Amniotic epithelial cell (primary cell): ENCODE measurements around the gene C5orf47.

ENCODE experiments used
- DNase-seq: peaks from one replicate; pipeline ENCODE4 v3.0.0-alpha.2; 2010; ENCODE audit warnings: low read depth

C5orf47 gene

GRCh38 chr5:173970878-173971650 is 17.9 kb upstream of the C5orf47 start:
- DNase-seq: no peak

DNA sequence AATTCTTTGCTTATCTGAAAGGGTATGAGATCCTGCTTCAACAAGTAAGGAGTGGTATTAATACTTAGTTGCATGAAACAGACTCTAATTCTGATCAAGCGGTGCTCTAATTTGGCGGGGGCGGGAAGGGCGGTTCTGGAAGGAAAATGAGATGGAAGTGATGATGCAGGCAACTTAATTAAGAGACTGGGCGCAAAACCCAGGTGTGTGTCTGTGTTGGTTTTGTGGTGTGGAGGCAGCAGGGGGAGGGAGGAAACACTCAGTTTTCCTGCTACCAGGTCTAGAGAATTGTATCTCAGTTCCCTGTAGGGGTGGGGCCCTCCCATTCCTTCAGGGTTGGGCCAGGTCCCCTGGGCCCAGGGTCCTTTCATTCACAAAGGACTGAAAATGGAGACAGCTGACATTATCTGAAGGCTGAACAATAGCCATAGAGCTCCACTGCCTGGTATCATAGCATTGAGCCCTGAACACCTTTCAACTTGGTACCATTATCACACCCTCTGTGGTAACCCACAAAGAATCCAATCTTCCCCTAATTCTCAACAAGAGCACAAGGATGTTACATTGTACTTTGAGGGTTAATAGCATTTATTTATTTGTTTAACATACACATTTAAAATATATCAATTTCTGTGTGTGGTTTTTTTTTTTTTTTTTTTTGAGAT is 17.2 kb upstream of the C5orf47 start:
- no peak for DNase-seq

GRCh38 chr5:173972607-173972924 is 16.4 kb upstream of the C5orf47 start:
- no peak for DNase-seq

DNA sequence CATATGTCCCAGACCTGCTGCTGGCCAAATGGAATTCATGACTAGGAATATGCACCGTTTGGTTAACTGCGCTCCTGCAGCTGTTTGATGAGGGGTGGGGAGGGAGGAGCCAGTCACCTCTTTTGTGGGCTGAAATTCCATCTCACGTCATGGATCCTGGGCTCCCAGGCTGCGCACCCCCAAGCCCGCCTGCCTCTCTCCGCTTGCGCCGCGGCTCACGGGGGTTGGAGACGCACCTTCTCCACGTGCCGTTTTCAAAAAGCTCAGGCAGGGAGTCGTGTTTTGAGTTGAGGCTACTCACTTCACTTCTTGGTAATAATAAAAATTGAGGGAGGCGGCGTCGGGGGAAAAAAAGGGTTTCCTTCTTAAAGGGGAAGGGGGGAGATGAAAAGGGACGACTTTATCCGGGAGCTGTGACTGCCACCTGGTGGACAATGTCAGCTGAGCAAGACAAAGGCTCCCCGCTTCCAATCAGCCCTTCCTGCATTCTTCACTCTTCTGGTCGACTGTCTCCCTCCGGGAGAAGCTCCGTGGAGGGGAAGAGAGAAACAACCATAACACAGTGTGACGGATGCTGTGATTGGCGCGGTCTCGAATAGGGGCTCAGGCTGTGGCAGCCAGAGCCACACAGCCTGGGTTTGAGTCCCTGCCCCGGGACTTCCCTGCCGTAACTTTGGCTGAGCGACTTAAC is 15.9 kb upstream of the C5orf47 start:
- DNase-seq: peak; percentile 81

DNA sequence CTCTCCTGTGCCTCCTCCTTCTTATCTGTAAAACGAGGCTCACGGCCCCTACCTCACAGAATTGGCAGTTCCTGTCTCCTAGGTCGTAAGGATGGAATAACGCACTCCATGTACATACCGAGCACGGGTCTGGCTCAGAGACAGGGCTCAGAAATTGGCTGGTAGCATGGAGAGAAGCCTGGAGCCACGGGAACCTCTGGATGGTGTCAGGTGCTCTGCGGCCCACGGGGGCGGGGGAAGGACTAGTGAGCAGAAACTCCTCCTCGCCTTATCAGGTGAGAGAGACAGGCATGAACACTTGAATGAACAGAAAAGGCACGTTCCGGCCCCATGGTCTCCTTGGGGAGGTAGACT is 15.4 kb upstream of the C5orf47 start:
- no peak for DNase-seq

GRCh38 chr5:173974688-173975239 is 14.2 kb upstream of the C5orf47 start:
- DNase-seq: no peak

- peak; percentile 43 for DNase-seq
These were observed 7.7 kb upstream of the C5orf47 start for GRCh38 chr5:173981185-173981761.

DNA sequence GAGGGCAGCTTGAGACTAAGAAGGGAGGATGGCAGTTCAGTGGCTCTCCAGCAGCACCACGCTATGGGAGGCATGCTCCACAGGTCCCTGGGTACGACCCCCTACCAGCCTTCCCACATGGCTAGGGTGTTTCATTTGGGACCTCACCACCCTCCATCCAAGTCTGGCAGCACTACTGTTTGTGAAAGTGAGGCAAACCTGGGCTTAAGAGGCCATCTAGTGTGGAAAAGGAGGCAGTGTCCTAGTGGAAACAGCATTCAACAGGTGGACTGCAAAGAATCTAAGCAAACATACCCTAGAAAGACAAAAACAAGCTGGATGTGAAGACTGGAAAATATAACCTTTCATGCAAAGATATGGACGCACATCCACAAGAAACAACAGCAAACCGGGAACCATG is 4.8 kb upstream of the C5orf47 start:
- DNase-seq: peak; percentile 41

DNA sequence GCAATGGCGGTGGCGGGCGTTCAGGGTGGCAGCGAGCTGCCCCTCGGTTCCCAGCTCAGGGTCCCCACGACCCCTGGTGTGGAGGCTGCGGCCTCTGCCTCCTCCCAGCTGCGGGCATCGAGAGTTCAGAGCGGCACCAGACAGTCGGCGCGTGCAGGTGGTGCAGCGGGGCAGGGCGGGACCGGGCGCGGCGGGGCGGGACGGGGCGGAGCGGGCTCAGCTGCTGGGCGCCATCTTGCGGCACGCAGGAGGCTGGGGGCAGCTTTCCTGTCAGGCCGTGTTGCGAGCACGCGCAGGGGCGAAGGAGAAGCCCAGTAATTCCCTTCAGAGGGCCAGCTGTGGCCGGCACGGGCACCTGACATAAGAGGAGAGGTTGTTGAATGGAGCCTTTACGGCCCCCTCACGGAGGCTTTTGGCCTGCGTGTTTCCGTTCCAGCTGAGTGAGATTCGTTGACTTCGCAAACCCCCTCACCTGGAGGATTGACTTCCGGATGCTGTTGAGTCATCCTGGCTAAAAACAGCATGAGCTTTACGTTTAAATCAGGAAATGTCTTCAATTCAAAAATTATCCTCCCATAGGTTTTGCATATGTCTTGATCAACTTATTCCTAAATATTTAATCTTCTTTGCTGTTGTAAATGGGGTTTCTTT is 587 bp downstream of the C5orf47 start:
- no peak for DNase-seq

DNA sequence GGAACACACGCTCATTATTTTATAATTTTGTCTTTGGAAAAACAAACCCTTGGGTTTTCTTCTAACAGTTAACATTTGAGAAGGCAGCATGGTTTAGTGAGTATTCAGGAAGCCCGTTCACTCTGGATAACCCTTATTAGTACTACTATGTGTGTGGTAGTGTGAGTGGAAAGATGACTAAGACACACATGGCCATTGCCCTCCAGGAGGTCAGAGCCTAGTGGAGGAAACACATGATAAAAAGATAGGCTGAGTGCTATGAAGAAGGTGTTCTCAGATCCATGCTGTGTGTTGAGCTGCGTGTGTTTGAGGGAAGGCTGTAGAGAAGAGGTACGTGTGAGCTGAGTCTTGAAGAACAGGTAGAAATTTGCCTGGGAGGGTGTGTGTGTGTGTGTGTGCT is 8.4 kb downstream of the C5orf47 start:
- DNase-seq: no peak

- DNase-seq: no peak
These were observed 9.6 kb downstream of the C5orf47 start for GRCh38 chr5:173998531-173998930.

- DNase-seq: no peak
These were observed 11.1 kb downstream of the C5orf47 start for GRCh38 chr5:174000076-174000475.

DNA sequence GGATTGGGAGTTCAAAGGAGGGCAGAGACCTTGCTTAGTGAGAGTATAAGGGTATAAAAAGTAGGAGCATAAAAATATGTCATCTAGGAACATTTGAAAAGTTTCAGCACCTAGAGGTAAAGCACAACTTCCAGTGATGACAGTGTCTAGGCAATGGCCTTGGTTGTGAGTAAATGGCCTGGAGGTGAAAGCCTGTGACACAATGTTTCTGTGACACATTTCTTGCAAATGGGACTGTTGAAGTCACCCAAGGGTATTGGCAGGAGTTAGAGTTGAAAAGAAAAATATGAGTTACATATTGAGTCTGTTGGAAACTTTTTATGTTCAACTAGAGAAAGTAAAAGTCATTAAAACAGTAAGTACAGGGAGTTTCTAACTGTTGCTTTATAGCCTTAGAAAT is 14.8 kb downstream of the C5orf47 start:
- DNase-seq: no peak

DNA sequence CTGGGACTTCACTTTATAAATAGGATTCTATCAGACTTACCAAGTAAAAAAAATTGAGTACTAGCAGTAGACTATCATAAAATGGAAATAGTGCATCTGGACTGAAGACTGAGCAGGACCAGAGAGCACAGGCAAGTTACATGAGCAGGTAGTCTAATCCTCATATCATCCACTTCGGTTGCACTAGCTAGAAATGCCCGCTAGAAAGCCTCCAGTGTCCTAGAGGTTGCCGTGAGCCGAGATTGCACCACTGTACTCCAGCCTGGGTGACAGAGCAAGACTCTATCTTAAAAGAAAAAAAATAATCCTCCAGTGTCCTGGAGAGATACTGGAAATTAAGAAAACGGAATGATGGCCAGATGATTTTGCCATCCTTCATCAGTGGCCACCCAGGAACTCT is 20.0 kb downstream of the C5orf47 start:
- no peak for DNase-seq

DNA sequence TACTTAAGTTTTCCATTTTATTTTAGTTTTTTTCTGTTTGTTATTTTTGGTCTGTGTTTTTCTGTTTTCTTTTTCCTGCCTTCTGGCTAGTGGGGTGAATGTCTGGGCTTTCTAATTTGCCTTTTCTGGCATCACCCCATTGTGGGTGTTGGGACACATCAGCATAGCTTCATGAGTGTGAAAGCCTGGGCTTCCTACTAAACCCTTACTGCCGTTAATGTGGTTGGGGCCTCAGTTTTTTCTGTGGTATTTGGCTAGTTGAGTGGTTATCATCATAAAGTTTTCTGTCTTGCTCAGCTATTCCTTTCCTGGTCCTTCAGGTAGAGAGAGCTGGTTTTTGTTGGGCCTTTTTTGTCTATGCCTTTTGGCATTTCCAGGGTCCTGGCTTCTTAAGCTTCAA is 21.4 kb downstream of the C5orf47 start:
- DNase-seq: no peak

DNA sequence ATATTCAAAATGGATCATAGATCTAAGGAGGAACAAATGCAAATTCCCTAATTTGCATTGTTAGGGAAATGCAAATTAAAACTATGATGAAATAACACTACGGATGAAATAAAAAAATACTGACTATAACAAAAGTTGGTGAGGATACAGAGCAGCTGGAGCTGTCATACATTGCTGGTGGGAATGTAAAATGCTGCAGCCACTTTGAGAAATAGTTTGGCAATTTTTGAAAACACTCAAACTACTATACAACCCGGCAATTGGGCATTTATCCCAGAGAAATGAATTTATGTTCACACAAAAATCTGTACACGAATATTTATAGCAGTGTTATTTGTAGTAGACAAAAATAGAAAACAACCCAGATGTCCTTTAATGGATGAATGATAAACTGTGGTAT is 22.5 kb downstream of the C5orf47 start:
- DNase-seq: no peak

DNA sequence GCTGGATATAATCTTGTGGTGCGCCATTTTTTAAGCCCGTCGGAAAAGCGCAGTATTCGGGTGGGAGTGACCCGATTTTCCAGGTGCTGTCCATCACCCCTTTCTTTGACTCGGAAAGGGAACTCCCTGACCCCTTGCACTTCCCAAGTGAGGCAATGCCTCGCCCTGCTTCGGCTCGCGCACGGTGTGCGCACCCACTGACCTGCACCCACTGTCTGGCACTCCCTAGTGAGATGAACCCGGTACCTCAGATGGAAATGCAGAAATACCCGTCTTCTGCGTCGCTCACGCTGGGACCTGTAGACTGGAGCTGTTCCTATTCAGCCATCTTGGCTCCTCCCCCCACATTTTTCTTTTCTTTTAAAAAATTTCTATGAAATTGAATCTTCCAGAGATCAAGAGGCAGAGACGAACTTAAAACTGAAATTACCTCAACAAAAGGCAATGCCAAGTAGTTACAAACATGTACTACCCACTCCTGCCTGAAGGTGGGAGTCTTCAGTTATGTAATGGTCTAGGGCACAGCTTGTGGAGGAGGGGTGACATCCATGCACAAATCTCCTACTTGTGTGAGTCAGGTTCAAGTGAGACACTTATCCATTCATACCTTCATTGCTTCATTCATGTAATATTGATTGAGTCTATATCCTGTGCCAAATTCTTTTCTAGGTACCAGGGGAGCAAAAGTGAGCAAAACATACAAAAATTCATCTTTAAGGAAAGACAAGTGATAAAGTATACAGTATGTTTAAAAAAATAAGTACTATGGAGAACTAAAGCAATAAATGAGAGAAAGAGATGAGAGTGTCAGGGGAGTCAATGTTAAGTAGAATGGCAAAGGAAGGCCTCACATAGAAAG is 31.3 kb downstream of the C5orf47 start:
- peak; percentile 65 for DNase-seq

- DNase-seq: no peak
These were observed 31.9 kb downstream of the C5orf47 start for GRCh38 chr5:174020928-174021304.

DNA sequence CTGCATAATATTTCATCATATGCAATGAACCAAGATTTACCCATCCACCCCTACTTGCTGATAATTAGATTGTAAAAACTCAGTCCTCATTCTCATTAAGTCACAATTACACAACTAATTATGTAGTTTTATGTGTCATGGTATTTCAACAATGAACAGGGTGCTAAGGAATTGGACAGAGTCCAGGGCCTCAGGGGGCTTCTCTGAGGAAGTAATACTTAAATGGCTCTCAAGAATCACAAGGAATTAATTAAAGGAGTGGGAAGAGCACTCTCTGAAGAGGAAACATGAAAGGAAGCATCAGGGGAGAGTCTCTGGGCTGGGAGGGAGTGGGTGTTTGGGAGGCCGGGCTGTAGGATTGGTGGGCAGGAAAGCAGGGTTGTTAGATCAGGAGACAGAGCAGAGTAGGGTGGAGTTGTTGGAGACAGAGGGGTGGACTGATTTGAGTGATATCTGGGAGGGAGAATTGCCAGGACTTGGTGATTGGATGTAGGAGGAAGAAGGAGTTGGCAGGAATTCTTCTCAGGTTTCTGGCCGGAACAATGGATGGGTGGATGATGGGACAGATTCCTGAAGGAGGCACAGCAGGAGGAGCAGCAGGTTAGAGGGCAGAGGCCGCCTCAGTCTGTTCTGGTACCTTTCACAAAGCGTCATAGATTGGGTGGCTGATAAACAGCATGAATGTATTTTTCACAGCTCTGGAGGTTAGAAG is 33.6 kb downstream of the C5orf47 start:
- no peak for DNase-seq

DNA sequence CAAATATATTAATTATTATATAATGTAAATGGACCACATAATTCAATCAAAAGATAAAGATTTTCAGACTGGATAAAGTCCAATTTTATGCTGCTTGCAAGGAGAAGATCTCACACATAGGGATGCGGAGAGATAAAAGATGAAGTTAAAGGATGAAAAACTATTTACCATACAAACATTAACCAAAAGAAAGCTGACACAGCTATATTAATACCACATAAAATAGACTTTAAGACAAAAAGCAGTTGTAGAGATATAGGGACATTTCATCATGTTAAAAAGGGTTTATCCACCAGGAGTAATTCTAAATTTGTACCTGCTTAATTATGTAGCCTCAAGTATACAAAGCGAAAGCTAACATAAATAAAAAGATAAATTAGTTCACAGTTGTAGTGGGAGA is 41.3 kb downstream of the C5orf47 start:
- no peak for DNase-seq
